GM18499 (cell line): ENCODE measurements around the gene TMEM259.
"Not testable (repeated sequence)": the region's sequence is repeated elsewhere in the genome, so short reads cannot be mapped to it uniquely, and the experiment has no call there.

ENCODE experiments used
- ATAC-seq: cut with Tn5 transposase; IDR thresholded peaks from one replicate; pipeline ENCODE4 v1.9.1; 2021; ENCODE audit warnings: moderate number of reproducible peaks; ENCODE audit not compliant: insufficient read depth, unreplicated experiment

TMEM259 gene

GRCh38 chr19:1040476-1041271, 19.8 kb upstream of the TMEM259 start:
- no peak for ATAC-seq

- no peak for ATAC-seq
Observed at GRCh38 chr19:1039646-1040475, 18.9 kb upstream of the TMEM259 start, which contains the start of gene ABCA7. Gene ABCA7 (plus strand): TSS chr19:1040107. CDS start chr19:1041362, 1,255 bp downstream.

GRCh38 chr19:1038978-1039645, 18.2 kb upstream of the TMEM259 start:
- ATAC-seq, result no peak

- ATAC-seq, result no peak
Observed at GRCh38 chr19:1037621-1038064, 16.7 kb upstream of the TMEM259 start.

GRCh38 chr19:1035998-1036621, 15.2 kb upstream of the TMEM259 start:
- no peak for ATAC-seq

GRCh38 chr19:1032264-1032867, 11.4 kb upstream of the TMEM259 start:
- ATAC-seq, result no peak

- ATAC-seq, result no peak
Observed at GRCh38 chr19:1028062-1028926, 7.4 kb upstream of the TMEM259 start.

- no peak for ATAC-seq
Observed at GRCh38 chr19:1027650-1028061, 6.7 kb upstream of the TMEM259 start.

- no peak for ATAC-seq
Observed at GRCh38 chr19:1026783-1027649, 6.1 kb upstream of the TMEM259 start.

- no peak for ATAC-seq
Observed at GRCh38 chr19:1025960-1026782, 5.2 kb upstream of the TMEM259 start, which contains the start of gene CNN2. Gene CNN2 (plus strand): TSS chr19:1026608. CDS start chr19:1026662, 54 bp downstream.

- ATAC-seq, result not testable (repeated sequence)
Observed at GRCh38 chr19:1025080-1025479, 4.2 kb upstream of the TMEM259 start.

GRCh38 chr19:1023883-1024188, 2.9 kb upstream of the TMEM259 start:
- not testable (repeated sequence) for ATAC-seq

GRCh38 chr19:1019980-1020867, 699 bp downstream of the TMEM259 start:
- ATAC-seq, result no peak

- ATAC-seq, result no peak
Observed at GRCh38 chr19:1019616-1019961, 1.3 kb downstream of the TMEM259 start.

GRCh38 chr19:1018932-1019615, 1.8 kb downstream of the TMEM259 start:
- no peak for ATAC-seq

GRCh38 chr19:1018393-1018792, 2.5 kb downstream of the TMEM259 start:
- ATAC-seq, result no peak
